Suprapubic skin (tissue), 4 donors: ENCODE measurements around the gene INPP5B. TPM values are rescaled to one million over a fixed set of nuclear protein-coding genes. Genes with fewer than 3 reads are reported as not detected.

ENCODE experiments used
- DNase-seq, 2 donors: peaks; one replicate each; pipeline ENCODE4 v3.0.0-alpha.2; 2019; ENCODE audit warnings: low spot score in 2 of 2
- H3K27ac ChIP-seq: fragments of 200-600 bp; sonication (generic); one replicate; pipeline ENCODE4 v1.5.1; 2019
- H3K27me3 ChIP-seq: fragments of 200-600 bp; sonication (generic); one replicate; pipeline ENCODE4 v1.5.1; 2019
- H3K36me3 ChIP-seq: fragments of 200-600 bp; sonication (generic); one replicate; pipeline ENCODE4 v1.5.1; 2019
- H3K4me1 ChIP-seq: fragments of 200-600 bp; sonication (generic); one replicate; pipeline ENCODE4 v1.5.1; 2019
- H3K4me3 ChIP-seq: fragments of 200-600 bp; sonication (generic); one replicate; pipeline ENCODE4 v1.5.1; 2019; ENCODE audit warnings: mild to moderate bottlenecking
- H3K9me3 ChIP-seq: fragments of 200-600 bp; sonication (generic); one replicate; pipeline ENCODE4 v1.5.1; 2019
- EP300 ChIP-seq: sonication (generic); formaldehyde crosslinking; IDR thresholded peaks from one replicate; pipeline ENCODE4 v1.6.1; 2017; ENCODE audit warnings: antibody characterized with exemption
- POLR2A ChIP-seq, 2 donors: fragments of 450-650 bp; IDR thresholded peaks; one replicate each; pipeline ENCODE4 v1.6.1; 2017; ENCODE audit warnings: antibody characterized with exemption in 2 of 2, mild to moderate bottlenecking in 2 of 2, moderate library complexity in 2 of 2
- POLR2AphosphoS5 ChIP-seq, 3 donors: sonication (generic); formaldehyde crosslinking; IDR thresholded peaks; one replicate each; pipeline ENCODE4 v1.6.1; 2017; ENCODE audit warnings: antibody characterized with exemption in 3 of 3
- WGBS: methylation state at CpG from one replicate; pipeline ENCODE4 v1.1.5; 2018; 5-methylcytosine and 5-hydroxymethylcytosine counted together
- total RNA-seq, 4 donors: library from RNA; depleted of rRNA; stranded (reverse); fragments of >200 nt; gene quantifications; one replicate each; pipeline ENCODE4 v1.1.0, GENCODE V29; 2016
- TF ChIP-seq, protein P1 (sequence below), 2 donors: fragments of 200-600 bp in 1 of 2; fragments of 450-650 bp in 1 of 2; sonication (generic) in 1 of 2; IDR thresholded peaks; one replicate each; pipeline ENCODE4 v1.5.1; 2016 to 2019; ENCODE audit warnings: antibody characterized with exemption in 2 of 2, mild to moderate bottlenecking in 1 of 2, moderate library complexity in 1 of 2

Gene INPP5B
- total RNA-seq, 4 donors from 2014 or later, result 14.0 to 30.9 (median 17.9) TPM

DNA sequence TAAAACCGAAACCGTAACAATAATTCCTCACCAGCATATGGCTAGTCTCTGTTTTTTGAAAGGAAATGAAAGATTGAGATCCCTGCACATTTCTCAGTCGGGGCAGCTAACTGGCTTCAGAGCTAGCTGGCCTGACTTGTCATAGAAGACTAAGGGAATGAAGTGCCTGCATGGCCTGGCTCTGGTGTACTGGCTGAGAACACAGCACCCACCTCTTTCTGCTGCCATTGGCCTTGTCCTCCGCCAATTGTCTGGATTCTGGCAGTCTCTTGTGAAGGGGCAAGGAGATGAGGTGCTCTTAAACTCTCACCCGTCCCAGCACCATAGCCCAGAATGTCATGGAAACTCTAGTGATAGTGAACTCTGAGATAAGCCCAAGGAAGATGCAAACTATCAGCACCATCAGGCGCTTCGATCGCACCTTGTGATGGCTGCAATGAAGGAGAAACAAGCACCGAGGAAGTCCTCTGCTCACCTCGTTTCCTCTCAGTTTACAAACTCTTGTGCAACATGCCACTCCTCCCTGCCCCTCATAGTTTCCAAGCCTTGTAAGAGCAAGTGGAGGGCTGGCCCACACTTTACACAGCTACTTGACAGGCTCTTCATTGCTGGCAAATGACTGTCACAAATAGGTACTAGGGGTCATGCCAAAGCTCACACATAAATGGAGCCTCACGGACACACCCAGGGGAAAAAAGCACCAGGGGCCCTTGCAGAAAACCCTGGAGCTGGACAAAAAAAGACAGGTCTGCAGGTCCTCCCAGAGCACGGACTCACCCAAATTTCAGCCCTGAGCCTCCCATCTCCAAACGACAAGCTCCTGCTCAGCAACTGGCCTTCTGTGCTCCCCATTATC lies 16.4 kb downstream of the INPP5B start:
- no peak overlapping the region for H3K27ac ChIP-seq
- peaks cover 22% of the 10 kb centered on the region for H3K4me1 ChIP-seq
- peaks cover 3% of the 10 kb centered on the region for H3K36me3 ChIP-seq
- no peaks in the 10 kb centered on the region for H3K9me3 ChIP-seq
- no peak for DNase-seq
- TF ChIP-seq POLR2AphosphoS5 (IDR thresholded peaks at IDR 0.05) (no peak), POLR2A (IDR thresholded peaks at IDR 0.05) (no peak), EP300 (no peak)
- TF ChIP-seq, protein P1, sequence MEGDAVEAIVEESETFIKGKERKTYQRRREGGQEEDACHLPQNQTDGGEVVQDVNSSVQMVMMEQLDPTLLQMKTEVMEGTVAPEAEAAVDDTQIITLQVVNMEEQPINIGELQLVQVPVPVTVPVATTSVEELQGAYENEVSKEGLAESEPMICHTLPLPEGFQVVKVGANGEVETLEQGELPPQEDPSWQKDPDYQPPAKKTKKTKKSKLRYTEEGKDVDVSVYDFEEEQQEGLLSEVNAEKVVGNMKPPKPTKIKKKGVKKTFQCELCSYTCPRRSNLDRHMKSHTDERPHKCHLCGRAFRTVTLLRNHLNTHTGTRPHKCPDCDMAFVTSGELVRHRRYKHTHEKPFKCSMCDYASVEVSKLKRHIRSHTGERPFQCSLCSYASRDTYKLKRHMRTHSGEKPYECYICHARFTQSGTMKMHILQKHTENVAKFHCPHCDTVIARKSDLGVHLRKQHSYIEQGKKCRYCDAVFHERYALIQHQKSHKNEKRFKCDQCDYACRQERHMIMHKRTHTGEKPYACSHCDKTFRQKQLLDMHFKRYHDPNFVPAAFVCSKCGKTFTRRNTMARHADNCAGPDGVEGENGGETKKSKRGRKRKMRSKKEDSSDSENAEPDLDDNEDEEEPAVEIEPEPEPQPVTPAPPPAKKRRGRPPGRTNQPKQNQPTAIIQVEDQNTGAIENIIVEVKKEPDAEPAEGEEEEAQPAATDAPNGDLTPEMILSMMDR (IDR thresholded peaks at IDR 0.05), result no peak
- WGBS, result 64% methylated on average over 13 of the region's 13 CpGs
- H3K27me3 ChIP-seq, result no peaks in the 10 kb centered on the region
- peak overlapping the region; percentile 83 for H3K4me3 ChIP-seq

DNA sequence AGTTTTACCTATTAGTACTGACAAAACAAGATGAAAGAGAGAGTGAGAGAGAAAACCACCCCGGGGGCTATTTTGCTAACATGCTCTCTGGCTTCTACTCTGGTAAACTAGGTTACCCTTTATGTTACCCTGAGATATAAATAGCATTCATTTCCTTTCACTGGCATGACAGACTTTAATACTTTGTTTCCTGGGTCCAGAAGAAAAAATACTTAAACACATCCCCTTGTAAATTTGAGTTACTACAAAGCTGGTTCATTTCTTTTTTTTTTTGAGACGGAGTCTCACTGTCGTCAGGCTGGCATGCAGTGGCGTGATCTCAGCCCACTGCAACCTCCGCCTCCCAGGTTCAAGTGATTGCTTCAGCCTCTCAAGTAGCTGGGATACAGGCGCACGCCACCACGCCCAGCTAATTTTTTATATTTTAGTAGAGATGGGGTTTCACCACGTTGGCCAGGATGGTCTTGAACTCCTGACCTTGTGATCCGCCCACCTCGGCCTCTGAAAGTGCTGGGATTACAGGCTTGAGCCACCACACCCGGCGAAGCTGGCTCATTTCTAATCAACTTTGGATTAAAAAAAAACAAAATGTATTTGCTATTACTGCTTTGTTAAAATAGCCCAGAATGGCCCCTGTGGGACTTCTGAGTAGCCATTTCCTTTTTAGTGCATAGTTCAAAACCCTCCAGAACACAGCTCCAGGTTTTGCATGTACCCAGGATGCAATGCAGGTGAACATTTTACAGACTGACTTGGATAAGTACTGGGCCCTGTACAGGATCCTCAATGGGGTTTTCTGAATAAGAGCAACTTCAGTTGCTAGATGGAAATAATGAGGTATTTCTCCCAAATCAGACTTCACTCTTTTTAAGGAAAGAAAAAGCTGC lies 20.6 kb downstream of the INPP5B start:
- WGBS, result 58% methylated on average over 13 of the region's 13 CpGs
- TF ChIP-seq, protein P1 (IDR thresholded peaks at IDR 0.05), result no peak
- TF ChIP-seq POLR2A (IDR thresholded peaks at IDR 0.05) (no peak), EP300 (no peak), POLR2AphosphoS5 (IDR thresholded peaks at IDR 0.05) (no peak)
- H3K36me3 ChIP-seq, result no peaks in the 10 kb centered on the region
- H3K9me3 ChIP-seq, result no peaks in the 10 kb centered on the region
- H3K4me3 ChIP-seq, result no peak overlapping the region
- DNase-seq, result no peak
- H3K27me3 ChIP-seq, result no peaks in the 10 kb centered on the region
- H3K4me1 ChIP-seq, result peaks cover 14% of the 10 kb centered on the region
- H3K27ac ChIP-seq, result no peak overlapping the region

DNA sequence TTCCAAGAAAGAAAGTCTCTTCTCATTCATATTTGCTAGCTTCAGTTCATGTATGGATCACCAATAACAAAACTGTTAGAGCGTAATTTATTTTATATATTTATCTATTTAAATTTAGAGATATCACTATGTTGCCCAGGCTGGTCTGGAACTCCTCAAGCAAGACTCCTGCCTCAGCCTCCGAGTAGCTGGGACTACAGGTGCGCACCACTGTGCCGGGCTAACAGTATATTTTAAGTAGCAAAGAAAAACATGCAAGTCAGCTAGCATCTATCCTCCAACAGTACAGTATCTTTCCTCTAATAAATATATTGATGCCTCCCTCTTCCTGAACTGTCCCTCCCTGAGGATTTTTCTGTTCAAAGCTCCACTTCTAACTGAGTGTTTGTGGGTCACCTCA lies 21.5 kb downstream of the INPP5B start:
- WGBS, result 82% methylated on average over 4 of the region's 4 CpGs
- Histone ChIP-seq H3K27ac (no peak overlapping the region), H3K27me3 (no peaks in the 10 kb centered on the region), H3K36me3 (no peaks in the 10 kb centered on the region), H3K4me1 (peaks cover 4% of the 10 kb centered on the region), H3K4me3 (no peak overlapping the region), H3K9me3 (no peaks in the 10 kb centered on the region)
- DNase-seq, result no peak
- TF ChIP-seq POLR2A (IDR thresholded peaks at IDR 0.05) (no peak), POLR2AphosphoS5 (IDR thresholded peaks at IDR 0.05) (no peak), EP300 (no peak)
- TF ChIP-seq, protein P1 (IDR thresholded peaks at IDR 0.05), result no peak

DNA sequence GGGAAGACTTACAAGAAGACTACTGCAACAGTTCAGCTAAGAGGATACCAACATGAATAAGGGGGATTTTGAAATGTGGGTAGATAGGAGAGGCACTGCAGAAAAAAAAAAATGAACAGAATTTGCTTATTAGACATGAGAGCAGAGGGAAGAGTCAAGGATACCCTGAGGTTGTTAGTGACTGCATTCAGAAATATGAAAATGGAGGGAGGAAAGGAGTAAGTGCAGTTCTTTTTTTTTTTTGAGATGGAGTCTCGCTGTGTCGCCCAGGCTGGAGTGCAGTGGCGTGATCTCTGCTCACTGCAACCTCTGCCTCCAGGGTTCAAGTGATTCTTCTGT lies 23.3 kb downstream of the INPP5B start:
- WGBS, result 90% methylated on average over 3 of the region's 3 CpGs
- no peaks in the 10 kb centered on the region for H3K36me3 ChIP-seq
- H3K4me3 ChIP-seq, result no peak overlapping the region
- H3K27me3 ChIP-seq, result no peaks in the 10 kb centered on the region
- no peak overlapping the region for H3K27ac ChIP-seq
- TF ChIP-seq POLR2A (IDR thresholded peaks at IDR 0.05) (no peak), EP300 (no peak), POLR2AphosphoS5 (IDR thresholded peaks at IDR 0.05) (no peak)
- TF ChIP-seq, protein P1 (IDR thresholded peaks at IDR 0.05), result no peak
- no peak for DNase-seq
- H3K9me3 ChIP-seq, result no peaks in the 10 kb centered on the region
- no peaks in the 10 kb centered on the region for H3K4me1 ChIP-seq
